Osteocyte (in vitro differentiated cells): ENCODE measurements around the gene OTUD7B. TPM values are rescaled to one million over a fixed set of nuclear protein-coding genes. Genes with fewer than 3 reads are reported as not detected.

ENCODE experiments used
- DNase-seq: peaks from one replicate; pipeline ENCODE4 v3.0.0; 2021; ENCODE audit warnings: mixed read lengths; ENCODE audit not compliant: unreplicated experiment; ENCODE audit errors: extremely low spot score
- H3K27ac Mint-ChIP-seq: one replicate; pipeline ENCODE4 v1.8.0; 2021; ENCODE audit warnings: mild to moderate bottlenecking, mixed read lengths; ENCODE audit not compliant: unreplicated experiment
- H3K27me3 Mint-ChIP-seq: one replicate; pipeline ENCODE4 v1.8.0; 2021; ENCODE audit warnings: mixed read lengths; ENCODE audit not compliant: unreplicated experiment
- H3K36me3 Mint-ChIP-seq: one replicate; pipeline ENCODE4 v1.8.0; 2021; ENCODE audit warnings: mixed read lengths; ENCODE audit not compliant: unreplicated experiment
- H3K4me1 Mint-ChIP-seq: one replicate; pipeline ENCODE4 v1.8.0; 2021; ENCODE audit warnings: mixed read lengths; ENCODE audit not compliant: unreplicated experiment
- H3K4me3 Mint-ChIP-seq: one replicate; pipeline ENCODE4 v1.8.0; 2021; ENCODE audit warnings: mild to moderate bottlenecking, moderate library complexity, mixed read lengths; ENCODE audit not compliant: unreplicated experiment
- H3K9me3 Mint-ChIP-seq: one replicate; pipeline ENCODE4 v1.8.0; 2021; ENCODE audit warnings: mixed read lengths; ENCODE audit not compliant: unreplicated experiment
- total RNA-seq: library from RNA; stranded (reverse); gene quantifications from 2 replicates; pipeline ENCODE4 v1.2.1, GENCODE V29; 2021
- TF ChIP-seq, protein P1 (sequence below): fragments of 200-600 bp; sonication (generic); IDR thresholded peaks from 2 replicates; pipeline ENCODE4 v1.5.0; 2021; ENCODE audit warnings: antibody characterized with exemption, mild to moderate bottlenecking, moderate library complexity

OTUD7B gene
- total RNA-seq, 1 donor from 2014 or later: 25.1 TPM

DNA sequence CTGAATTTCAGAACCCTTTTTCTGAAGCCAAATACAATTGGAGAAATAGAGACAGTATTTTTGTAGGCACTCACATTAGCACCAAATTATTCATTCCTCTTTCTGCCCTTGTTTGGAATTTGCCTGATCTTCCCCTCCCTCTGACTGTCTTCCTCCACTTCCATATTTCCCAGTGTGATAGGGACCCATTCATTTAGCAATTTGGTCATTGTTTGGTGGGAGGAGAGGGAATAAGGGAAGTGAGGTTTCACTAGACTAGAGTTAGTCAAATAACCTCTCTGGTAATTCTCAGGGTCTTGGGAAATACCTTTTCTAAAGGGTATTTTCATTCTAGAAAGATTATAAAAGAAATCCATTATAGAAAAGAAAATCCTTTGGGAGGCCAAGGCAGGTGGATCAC is 42.9 kb downstream of the OTUD7B start:
- no peak for DNase-seq
- TF ChIP-seq, protein P1, sequence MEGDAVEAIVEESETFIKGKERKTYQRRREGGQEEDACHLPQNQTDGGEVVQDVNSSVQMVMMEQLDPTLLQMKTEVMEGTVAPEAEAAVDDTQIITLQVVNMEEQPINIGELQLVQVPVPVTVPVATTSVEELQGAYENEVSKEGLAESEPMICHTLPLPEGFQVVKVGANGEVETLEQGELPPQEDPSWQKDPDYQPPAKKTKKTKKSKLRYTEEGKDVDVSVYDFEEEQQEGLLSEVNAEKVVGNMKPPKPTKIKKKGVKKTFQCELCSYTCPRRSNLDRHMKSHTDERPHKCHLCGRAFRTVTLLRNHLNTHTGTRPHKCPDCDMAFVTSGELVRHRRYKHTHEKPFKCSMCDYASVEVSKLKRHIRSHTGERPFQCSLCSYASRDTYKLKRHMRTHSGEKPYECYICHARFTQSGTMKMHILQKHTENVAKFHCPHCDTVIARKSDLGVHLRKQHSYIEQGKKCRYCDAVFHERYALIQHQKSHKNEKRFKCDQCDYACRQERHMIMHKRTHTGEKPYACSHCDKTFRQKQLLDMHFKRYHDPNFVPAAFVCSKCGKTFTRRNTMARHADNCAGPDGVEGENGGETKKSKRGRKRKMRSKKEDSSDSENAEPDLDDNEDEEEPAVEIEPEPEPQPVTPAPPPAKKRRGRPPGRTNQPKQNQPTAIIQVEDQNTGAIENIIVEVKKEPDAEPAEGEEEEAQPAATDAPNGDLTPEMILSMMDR: no peak
- Mint-ChIP-seq H3K27ac (no peak overlapping the region), H3K4me3 (no peak overlapping the region), H3K9me3 (no peaks in the 10 kb centered on the region), H3K27me3 (no peaks in the 10 kb centered on the region), H3K36me3 (peaks cover 49% of the 10 kb centered on the region), H3K4me1 (no peaks in the 10 kb centered on the region)

DNA sequence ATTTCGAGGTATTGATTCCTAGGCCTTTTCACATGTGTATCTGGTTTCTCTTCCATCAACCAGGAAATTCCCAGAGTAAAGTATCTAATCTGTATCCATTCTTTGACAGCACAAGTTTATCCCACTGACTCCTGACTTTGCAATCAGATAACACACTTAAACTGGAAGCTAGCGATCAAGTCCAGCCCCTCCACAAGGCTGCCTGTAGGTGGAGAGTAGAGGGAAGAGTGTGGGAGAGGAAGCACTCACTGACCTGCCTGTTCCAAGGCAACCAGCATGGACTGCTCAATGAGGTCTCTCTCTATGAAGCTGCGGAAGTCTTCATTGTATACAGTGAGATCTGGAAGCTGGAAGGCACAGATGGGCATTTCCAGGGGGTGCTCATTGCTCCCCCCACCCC is 43.5 kb downstream of the OTUD7B start:
- Mint-ChIP-seq H3K36me3 (peaks cover 44% of the 10 kb centered on the region), H3K27me3 (no peaks in the 10 kb centered on the region), H3K27ac (no peak overlapping the region), H3K4me1 (no peaks in the 10 kb centered on the region), H3K9me3 (no peaks in the 10 kb centered on the region), H3K4me3 (no peak overlapping the region)
- TF ChIP-seq, protein P1: no peak
- no peak for DNase-seq

DNA sequence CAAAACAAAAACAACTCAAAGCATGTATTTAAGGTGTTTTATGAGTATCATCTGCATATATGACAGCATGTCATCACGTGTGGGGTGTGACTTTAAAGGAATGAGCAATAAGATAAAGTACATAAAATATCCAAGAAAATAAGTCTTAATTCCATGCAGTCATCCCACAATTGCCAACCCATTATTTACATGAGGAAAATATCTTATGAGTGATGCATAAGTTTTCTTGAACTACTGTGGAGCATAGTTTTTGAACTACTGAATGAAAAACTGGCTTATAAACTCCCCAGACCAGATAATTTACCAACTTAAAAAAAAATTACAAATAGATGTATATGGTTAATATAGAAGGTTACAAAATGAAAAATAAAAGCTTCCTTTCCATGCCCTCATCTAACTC is 44.1 kb downstream of the OTUD7B start:
- no peaks in the 10 kb centered on the region for H3K9me3 Mint-ChIP-seq
- no peak for DNase-seq
- no peak overlapping the region for H3K27ac Mint-ChIP-seq
- H3K27me3 Mint-ChIP-seq: no peaks in the 10 kb centered on the region
- peaks cover 41% of the 10 kb centered on the region for H3K36me3 Mint-ChIP-seq
- H3K4me1 Mint-ChIP-seq: no peaks in the 10 kb centered on the region
- no peak overlapping the region for H3K4me3 Mint-ChIP-seq
- TF ChIP-seq, protein P1: no peak

DNA sequence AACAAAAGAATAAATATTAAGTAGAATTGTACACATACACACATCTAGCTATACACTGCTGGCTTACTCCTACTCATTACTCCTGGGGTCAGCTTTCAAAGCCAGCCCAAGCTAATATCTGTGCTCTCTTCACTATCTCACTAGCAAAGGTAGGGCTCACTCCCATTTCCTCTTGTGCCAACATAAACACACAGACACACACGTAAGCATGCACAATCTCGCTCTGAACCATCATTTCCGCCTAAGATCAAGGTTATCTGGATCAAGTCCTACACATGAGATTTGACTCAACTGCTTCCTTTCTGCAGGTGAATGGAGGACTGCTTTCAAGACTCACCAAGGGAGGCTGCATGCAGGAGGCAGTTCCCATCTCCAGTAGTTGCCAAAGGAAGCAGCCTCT is 45.1 kb downstream of the OTUD7B start:
- no peak overlapping the region for H3K4me3 Mint-ChIP-seq
- DNase-seq: no peak
- no peaks in the 10 kb centered on the region for H3K27me3 Mint-ChIP-seq
- no peak overlapping the region for H3K27ac Mint-ChIP-seq
- H3K4me1 Mint-ChIP-seq: no peaks in the 10 kb centered on the region
- no peaks in the 10 kb centered on the region for H3K9me3 Mint-ChIP-seq
- TF ChIP-seq, protein P1: no peak
- H3K36me3 Mint-ChIP-seq: peaks cover 38% of the 10 kb centered on the region

DNA sequence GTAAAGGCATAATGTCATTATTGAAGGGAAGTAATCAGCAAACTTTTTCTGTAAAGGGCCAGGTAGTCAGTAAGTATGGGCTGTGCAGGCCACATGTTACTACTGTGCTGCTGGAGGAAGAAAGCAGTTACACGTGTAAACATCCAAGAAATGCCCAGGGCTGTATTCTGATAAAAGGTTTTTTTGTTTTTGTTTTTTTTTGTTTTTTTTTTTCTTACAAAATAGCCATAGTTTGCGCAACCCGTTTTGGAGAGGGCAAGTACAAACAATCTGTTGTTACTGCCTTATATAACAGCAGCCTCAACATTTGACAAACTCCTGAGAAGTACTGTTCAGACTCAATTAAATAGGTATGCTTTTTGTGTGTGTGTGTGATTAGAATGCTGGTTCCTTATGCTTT is 47.2 kb downstream of the OTUD7B start:
- TF ChIP-seq, protein P1: no peak
- H3K27ac Mint-ChIP-seq: no peak overlapping the region
- no peak for DNase-seq

More for the DNA sequence above, 47.2 kb downstream of the OTUD7B start:
- H3K9me3 Mint-ChIP-seq: no peaks in the 10 kb centered on the region
- H3K4me3 Mint-ChIP-seq: no peak overlapping the region
- no peaks in the 10 kb centered on the region for H3K4me1 Mint-ChIP-seq
- H3K36me3 Mint-ChIP-seq: peaks cover 43% of the 10 kb centered on the region
- H3K27me3 Mint-ChIP-seq: no peaks in the 10 kb centered on the region
